Measurements from ENCODE around the gene EIF3D. TPM values are rescaled to one million over a fixed set of nuclear protein-coding genes. Genes with fewer than 3 reads are reported as not detected.
A peak's percentile ranks its signal among the peaks of the same experiment; 100 is the strongest.

The EIF3D gene
- total and polyA plus RNA-seq, 2 of the 13 experiments (the other 11 are each of a cell fraction or from before 2014, with no cell fraction given), result 118 to 274 TPM

DNA sequence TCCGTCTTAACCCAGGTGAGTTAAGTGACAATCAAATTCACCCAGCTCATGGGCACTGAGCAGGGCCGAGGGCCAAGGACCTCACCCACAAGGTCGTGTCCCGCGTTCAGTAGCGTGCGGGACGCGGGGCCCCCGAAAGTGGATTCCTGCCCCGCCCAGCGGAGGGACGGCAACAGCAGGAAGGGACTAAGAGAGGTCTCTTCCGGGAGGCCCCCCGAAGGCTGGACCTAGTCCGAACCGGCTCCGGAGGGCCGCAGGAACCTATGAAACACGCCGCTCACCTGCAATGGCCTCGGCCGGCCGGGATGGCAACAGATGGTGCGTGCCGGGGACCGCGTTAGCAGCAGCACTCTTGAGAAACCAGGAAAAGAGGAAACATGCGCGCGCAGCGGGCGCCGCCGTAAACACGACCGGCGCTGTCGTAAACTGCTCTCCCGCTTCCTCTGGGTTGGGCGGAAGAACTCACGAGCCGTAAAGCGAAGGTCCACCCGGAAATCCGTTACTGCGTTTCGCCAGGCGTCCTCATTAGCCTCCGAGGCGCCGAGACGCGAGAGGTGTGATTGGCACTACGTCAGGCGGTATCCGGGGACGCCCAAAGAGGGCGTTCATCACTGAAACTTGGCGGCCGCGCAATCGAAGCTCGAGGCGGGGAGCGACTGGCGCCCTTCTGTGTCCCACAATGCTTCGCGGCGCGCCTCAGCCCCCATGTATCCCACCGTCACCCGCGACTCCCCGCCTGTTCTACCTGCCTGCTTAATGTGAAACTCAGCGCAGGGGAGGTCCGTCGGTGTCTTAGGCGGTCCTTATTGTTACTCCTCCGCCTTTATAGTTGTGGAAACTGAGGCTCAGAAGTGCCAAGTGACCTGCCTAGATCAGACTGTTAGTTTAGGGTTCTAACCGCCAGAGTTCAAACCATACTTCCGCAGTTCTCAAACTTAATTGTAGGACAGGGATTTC, at the start of gene EIF3D (continued):
- TF ChIP-seq, protein P1, sequence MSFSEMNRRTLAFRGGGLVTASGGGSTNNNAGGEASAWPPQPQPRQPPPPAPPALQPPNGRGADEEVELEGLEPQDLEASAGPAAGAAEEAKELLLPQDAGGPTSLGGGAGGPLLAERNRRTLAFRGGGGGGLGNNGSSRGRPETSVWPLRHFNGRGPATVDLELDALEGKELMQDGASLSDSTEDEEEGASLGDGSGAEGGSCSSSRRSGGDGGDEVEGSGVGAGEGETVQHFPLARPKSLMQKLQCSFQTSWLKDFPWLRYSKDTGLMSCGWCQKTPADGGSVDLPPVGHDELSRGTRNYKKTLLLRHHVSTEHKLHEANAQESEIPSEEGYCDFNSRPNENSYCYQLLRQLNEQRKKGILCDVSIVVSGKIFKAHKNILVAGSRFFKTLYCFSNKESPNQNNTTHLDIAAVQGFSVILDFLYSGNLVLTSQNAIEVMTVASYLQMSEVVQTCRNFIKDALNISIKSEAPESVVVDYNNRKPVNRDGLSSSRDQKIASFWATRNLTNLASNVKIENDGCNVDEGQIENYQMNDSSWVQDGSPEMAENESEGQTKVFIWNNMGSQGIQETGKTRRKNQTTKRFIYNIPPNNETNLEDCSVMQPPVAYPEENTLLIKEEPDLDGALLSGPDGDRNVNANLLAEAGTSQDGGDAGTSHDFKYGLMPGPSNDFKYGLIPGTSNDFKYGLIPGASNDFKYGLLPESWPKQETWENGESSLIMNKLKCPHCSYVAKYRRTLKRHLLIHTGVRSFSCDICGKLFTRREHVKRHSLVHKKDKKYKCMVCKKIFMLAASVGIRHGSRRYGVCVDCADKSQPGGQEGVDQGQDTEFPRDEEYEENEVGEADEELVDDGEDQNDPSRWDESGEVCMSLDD (CRISPR knock-in tag; IDR thresholded peaks at IDR 0.05; ENCODE audit: borderline replicate concordance), result peak; percentile 74; the same call in 1 of the 2 replicates
- TF ChIP-seq, protein P2, sequence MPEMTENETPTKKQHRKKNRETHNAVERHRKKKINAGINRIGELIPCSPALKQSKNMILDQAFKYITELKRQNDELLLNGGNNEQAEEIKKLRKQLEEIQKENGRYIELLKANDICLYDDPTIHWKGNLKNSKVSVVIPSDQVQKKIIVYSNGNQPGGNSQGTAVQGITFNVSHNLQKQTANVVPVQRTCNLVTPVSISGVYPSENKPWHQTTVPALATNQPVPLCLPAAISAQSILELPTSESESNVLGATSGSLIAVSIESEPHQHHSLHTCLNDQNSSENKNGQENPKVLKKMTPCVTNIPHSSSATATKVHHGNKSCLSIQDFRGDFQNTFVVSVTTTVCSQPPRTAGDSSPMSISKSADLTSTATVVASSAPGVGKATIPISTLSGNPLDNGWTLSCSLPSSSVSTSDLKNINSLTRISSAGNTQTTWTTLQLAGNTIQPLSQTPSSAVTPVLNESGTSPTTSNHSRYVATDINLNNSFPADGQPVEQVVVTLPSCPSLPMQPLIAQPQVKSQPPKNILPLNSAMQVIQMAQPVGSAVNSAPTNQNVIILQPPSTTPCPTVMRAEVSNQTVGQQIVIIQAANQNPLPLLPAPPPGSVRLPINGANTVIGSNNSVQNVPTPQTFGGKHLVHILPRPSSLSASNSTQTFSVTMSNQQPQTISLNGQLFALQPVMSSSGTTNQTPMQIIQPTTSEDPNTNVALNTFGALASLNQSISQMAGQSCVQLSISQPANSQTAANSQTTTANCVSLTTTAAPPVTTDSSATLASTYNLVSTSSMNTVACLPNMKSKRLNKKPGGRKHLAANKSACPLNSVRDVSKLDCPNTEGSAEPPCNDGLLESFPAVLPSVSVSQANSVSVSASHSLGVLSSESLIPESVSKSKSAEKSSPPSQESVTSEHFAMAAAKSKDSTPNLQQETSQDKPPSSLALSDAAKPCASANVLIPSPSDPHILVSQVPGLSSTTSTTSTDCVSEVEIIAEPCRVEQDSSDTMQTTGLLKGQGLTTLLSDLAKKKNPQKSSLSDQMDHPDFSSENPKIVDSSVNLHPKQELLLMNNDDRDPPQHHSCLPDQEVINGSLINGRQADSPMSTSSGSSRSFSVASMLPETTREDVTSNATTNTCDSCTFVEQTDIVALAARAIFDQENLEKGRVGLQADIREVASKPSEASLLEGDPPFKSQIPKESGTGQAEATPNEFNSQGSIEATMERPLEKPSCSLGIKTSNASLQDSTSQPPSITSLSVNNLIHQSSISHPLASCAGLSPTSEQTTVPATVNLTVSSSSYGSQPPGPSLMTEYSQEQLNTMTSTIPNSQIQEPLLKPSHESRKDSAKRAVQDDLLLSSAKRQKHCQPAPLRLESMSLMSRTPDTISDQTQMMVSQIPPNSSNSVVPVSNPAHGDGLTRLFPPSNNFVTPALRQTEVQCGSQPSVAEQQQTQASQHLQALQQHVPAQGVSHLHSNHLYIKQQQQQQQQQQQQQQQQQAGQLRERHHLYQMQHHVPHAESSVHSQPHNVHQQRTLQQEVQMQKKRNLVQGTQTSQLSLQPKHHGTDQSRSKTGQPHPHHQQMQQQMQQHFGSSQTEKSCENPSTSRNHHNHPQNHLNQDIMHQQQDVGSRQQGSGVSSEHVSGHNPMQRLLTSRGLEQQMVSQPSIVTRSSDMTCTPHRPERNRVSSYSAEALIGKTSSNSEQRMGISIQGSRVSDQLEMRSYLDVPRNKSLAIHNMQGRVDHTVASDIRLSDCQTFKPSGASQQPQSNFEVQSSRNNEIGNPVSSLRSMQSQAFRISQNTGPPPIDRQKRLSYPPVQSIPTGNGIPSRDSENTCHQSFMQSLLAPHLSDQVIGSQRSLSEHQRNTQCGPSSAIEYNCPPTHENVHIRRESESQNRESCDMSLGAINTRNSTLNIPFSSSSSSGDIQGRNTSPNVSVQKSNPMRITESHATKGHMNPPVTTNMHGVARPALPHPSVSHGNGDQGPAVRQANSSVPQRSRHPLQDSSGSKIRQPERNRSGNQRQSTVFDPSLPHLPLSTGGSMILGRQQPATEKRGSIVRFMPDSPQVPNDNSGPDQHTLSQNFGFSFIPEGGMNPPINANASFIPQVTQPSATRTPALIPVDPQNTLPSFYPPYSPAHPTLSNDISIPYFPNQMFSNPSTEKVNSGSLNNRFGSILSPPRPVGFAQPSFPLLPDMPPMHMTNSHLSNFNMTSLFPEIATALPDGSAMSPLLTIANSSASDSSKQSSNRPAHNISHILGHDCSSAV (CRISPR knock-in tag; IDR thresholded peaks at IDR 0.05; ENCODE audit: borderline replicate concordance), result no peak
- no peak; the same call in 1 of the 2 replicates for TF ChIP-seq HES4 (CRISPR knock-in tag; IDR thresholded peaks at IDR 0.05; ENCODE audit: borderline replicate concordance)
- peak; percentile 93 for TF ChIP-seq TAF1 (CRISPR knock-in tag; IDR thresholded peaks at IDR 0.05)
- TF ChIP-seq FOXA3 (CRISPR knock-in tag; IDR thresholded peaks at IDR 0.05), result peak; percentile 61
- TF ChIP-seq FOXJ3 (CRISPR knock-in tag; IDR thresholded peaks at IDR 0.05; ENCODE audit: borderline replicate concordance), result peak; percentile 89; the same call in 1 of the 2 replicates
- TF ChIP-seq ZNF850 (CRISPR knock-in tag; conservative IDR thresholded peaks at IDR 0.05), result no peak
- TF ChIP-seq CREM (IDR thresholded peaks at IDR 0.05), result peak; percentile 96
- TF ChIP-seq CREM (CRISPR knock-in tag; IDR thresholded peaks at IDR 0.05), result no peak
- TF ChIP-seq WIZ (CRISPR knock-in tag; IDR thresholded peaks at IDR 0.05), result 0 out of 2 replicates have a peak, but pooled peaks have one; percentile 26
- TF ChIP-seq, protein P3, sequence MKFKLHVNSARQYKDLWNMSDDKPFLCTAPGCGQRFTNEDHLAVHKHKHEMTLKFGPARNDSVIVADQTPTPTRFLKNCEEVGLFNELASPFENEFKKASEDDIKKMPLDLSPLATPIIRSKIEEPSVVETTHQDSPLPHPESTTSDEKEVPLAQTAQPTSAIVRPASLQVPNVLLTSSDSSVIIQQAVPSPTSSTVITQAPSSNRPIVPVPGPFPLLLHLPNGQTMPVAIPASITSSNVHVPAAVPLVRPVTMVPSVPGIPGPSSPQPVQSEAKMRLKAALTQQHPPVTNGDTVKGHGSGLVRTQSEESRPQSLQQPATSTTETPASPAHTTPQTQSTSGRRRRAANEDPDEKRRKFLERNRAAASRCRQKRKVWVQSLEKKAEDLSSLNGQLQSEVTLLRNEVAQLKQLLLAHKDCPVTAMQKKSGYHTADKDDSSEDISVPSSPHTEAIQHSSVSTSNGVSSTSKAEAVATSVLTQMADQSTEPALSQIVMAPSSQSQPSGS (CRISPR knock-in tag; IDR thresholded peaks at IDR 0.05), result peak; percentile 74
- TF ChIP-seq, protein P4, sequence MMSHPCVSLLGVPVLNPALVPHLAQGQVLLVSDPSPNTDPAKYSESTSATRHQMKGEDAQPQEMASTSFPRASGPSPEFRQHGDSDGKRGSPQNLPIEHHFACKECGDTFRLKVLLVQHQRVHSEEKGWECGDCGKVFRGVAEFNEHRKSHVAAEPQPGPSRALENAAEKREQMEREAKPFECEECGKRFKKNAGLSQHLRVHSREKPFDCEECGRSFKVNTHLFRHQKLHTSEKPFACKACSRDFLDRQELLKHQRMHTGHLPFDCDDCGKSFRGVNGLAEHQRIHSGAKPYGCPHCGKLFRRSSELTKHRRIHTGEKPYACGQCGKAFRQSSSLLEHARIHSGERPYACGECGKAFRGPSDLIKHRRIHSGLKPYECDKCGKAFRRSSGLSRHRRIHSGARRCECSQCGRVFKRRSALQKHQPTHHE (CRISPR knock-in tag; IDR thresholded peaks at IDR 0.05; ENCODE audit: borderline replicate concordance), result peak; percentile 79; the same call in 1 of the 2 replicates
- TF ChIP-seq ZNF607 (CRISPR knock-in tag; IDR thresholded peaks at IDR 0.05; ENCODE audit: borderline replicate concordance), result no peak; the same call in 1 of the 2 replicates
- TF ChIP-seq TRIM24 (CRISPR knock-in tag; IDR thresholded peaks at IDR 0.05), result no peak
